CD4-positive, alpha-beta T cell treated with Interleukin-21 for 1 hour (primary cell): ENCODE results near the gene KCNG2.
A peak's percentile ranks its signal among the peaks of the same experiment; 100 is the strongest.

Experiments used
- DNase-seq: peaks from one replicate; pipeline ENCODE4 v3.0.0-alpha.2; 2020

The KCNG2 gene

DNA sequence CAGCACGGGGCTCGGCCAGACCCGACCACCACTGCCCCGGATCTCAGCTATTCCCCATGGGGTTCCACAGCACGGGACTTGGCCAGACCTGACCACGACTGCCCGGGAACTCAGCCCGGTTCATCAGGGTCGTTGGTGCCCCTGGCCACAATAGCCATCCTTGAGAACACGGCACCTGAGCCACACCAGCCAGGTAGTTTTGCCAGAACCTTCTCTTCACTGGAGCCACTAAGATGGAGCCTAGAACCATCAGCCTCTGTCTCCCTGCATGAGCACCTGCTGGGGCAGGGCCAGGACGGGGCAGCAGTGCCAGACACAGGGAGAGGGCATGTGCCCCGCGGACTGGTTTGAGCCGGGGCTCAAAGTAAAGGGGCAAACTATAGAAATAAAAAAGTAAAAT, 11.4 kb upstream of the KCNG2 start:
- DNase-seq: no peak

DNA sequence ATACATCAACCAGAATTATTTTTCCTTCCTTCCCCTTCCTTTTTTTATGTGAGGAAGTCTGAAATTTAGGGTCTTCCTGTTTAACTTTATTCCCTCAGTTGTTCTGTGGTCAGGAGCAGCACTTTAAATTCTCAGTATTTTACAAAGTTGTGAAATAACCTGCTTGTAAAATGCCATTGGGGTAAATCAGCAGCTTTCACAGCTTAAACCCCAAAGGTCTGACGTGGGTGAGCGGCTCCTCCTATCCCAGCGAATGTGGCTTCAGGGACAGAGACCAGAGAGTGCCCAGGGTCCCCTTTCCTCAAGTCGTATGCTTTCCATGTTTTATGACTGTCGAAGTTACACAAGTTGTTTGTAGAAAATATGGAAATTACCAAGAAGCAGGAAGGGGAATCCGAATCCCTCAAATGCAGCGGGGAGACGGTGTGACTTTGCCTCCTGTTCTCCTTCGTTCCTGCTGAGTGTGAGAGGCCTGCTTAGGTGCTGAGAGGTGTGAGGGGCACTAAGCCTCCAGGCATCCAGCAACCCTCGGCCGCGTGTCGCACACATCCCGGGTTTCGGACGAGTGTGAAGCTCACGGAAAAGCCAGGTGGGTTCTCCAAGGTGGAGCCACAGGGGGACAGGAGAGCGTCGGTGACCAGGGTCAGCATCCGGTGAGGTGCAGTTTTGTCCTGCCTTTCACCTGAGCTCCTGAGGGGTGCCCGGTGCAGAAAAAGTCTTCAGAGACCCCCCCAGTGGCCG, 10.8 kb upstream of the KCNG2 start:
- no peak for DNase-seq

DNA sequence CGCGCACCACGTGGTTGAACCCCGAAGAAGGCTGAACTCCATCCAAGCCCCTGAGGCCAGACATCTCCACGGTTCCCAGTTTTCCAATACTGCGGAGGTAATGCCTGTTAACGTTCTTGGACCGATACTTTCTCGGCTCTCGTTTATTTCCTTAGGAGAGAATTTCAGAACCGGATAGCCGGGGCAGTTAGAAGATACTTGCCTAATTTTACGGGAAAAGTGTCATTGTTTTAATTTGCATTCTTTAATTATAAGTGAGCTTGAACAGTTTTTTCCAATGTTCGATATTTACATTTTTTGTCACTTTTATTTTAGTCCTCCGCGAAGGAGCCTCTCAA, 10.2 kb upstream of the KCNG2 start:
- no peak for DNase-seq

GRCh38 chr18:79787865-79788733, 9.6 kb upstream of the KCNG2 start:
- DNase-seq: no peak

- DNase-seq: no peak
Measured at GRCh38 chr18:79788734-79789085, 9.0 kb upstream of the KCNG2 start.

GRCh38 chr18:79789091-79789891, 8.4 kb upstream of the KCNG2 start:
- no peak for DNase-seq

DNA sequence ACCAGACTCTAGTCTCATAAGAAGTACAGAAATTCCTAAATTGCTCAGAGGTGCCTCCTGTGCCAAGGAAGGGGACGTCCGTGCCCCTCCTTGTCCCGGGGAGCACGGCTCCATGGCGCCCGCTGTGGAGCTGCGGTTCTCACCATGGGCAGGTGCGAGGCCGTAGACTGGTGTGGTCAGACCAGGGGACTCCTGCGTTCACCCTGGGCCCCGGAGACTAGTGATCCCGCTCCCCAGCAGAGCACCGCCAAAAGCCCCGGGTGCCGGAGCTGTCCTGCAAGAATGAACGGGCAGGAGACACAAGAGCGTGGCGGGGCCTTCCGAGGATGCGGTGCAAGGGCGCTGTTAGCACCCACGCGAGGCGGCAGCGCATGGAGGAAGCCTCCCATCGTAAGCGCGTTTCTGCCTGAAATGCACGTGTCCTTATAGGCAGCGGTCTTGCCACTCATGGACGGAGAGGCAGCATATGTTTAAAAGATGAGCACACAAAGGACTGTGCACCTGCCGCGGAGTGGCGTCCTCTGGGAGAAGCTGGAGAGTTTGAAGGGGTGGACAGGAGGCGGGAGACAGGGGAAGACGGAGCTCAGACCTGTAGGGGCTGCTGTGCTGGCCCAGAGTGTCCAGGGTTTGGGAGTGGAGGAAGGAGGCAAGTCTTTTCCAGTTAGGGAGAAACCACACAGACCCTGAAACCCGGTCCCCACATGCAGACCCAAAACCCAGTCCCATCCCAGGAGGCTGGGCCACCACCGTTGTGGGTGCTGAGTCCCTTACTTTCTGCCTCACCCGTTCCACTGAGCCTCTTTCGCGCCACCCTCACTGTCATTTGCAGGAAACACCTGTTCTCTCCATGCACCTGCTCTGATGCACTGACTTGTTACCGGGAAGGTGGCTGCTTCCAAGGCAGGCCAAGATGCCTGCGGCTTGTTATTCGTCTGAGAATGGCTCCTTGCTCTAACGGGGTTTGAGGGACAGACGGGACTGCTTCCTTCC, 7.5 kb upstream of the KCNG2 start:
- no peak for DNase-seq

DNA sequence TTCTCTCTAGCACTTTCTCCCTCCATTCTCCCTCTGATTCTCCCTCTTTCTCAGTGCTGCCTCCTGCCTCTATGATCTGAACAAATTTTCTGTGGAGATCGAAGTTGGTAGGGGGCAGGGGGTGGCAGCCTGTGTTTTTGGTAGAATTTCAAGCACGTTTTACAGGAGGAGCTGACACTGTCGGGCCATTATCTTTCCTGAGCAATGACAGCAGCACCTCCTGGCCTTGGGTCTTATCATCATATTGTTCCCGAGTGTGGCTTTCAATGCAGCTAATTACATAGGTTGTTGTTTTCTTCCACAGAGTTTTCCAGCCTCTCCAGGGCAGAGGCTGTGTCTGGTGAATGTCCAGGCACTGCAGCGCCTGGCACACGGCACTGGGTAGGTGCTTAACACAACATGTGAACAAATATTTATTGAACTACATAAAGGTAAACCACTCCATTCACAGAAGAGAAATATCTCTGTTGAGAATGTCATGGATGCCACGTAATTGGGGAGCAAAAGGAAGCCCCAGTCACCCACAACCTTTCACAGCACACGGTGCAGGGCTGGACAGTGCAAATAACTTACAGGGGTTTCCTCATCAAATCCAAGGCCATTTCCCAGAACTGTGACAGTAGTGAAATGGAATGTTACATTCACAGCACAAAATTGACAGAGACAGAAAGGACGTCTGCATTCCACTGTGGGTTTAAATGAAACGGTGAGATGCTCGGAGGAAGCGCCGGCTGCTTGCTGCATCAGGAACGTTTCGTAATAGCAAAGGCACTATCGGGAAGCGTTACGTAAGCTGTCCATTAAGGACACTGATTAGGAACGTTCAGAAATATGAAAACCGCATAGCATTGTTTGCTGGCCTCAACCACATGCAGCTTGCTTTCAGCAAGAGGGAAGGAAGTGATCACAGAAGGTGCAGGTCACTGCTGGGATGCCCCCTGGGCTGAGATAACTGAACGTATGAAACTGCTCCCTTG, 6.5 kb upstream of the KCNG2 start:
- DNase-seq: peak; percentile 23

- DNase-seq: no peak
Measured at GRCh38 chr18:79792096-79792987, 5.4 kb upstream of the KCNG2 start.

GRCh38 chr18:79792988-79793355, 4.8 kb upstream of the KCNG2 start:
- no peak for DNase-seq

DNA sequence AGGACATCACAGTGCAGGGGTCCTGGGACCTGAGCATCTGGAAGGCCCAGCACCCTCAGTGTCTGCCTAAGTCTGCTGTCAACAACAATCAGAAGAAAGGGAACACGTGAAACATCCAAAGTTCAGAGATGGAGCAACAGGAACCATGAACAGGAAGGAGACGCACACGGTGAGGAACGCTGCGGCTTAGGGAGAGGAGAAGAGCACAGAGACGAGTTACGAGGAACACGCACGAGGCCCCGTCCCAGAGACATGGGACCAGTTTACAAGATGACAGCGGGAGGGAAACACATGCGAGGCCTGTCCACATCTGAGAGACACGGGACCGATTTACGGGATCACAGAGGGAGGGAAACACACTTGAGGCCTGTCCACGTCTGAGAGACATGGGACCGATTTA, 2.9 kb upstream of the KCNG2 start:
- DNase-seq: no peak

GRCh38 chr18:79795446-79795845, 2.3 kb upstream of the KCNG2 start:
- no peak for DNase-seq

GRCh38 chr18:79796016-79796415, 1.7 kb upstream of the KCNG2 start:
- DNase-seq: no peak

DNA sequence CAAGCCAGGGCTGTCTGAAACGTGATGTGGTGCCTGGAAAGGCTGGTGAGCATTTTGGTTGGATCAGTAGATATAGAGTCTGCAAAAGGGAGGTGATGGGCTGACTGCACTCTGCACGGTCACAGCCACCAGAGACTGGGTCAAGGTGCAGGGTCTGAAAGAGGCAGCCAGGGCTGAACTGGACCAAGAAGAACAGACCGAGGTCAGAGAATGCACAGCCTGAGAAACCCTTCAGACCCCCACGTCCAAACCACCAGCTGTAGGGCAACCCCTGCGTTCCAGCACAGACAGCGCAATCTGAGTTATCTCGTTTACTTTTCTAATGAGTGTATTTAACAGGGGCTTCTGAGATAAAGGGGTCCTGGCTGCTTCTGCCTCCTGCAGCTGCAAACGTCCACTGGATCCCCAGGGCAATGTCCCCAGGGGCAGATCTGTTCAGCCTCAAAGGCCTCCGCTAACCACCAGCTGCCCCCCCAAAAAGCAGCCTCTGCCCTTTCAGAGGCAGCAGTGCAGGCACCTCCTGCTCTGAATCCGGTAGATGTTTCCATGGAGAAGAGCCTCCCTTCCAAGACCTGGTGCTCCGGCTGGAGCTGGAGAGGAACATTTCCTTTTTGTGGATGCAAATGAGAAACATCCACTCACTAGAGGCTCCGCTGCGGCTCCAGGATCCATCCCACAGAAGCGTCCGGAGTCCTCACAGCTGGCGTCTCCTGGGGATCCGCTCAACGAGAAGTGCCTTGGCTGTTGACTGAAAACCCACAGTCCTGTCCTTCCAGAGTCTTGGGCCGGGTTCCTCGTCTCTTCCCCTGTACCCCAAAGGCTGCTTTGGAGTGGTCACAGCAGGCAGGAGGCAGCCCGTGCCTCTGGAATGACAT, 970 bp upstream of the KCNG2 start:
- DNase-seq: no peak

DNA sequence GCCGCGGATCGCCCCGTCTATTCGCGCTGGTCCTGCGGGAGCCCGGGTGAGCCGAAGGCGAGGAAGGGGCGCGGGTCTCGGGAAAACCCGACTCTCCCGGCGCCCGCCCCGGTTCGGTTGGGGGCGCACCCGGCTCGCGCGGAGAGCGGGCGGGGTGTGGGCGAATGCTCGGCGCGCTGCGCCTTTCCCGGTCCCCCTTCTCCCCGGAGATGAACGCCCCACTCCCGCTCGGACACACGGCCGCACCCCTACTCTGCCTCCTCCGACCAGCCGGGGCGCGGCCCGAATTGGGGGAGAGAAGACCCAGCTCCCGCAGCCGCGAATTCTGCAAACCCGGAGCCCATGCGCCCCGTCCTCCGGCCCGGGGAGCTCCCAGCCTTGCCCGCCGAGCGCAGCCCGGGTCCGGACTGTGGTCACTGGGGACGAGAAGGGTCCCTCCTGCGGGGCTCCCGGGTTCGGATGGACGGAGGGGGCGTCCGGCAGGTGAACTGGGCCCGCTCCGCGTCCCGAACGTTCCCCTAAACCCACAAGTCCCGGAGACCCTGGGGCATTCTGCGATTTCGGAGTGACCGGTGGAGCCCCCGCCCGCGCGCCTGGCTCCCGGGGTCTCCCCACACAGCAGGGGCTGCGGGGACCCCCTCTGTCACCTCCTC, 734 bp downstream of the KCNG2 start:
- no peak for DNase-seq

- no peak for DNase-seq
Measured at GRCh38 chr18:79798999-79799370, 1.2 kb downstream of the KCNG2 start.

GRCh38 chr18:79799619-79800370, 2.1 kb downstream of the KCNG2 start:
- DNase-seq: no peak
